CD4-positive, alpha-beta memory T cell (primary cell): ENCODE results near the gene MOAP1. TPM values are rescaled to one million over a fixed set of nuclear protein-coding genes. Genes with fewer than 3 reads are reported as not detected.
"Not testable (repeated sequence)": the region's sequence is repeated elsewhere in the genome, so short reads cannot be mapped to it uniquely, and the experiment has no call there.

Experiments used
- CTCF ChIA-PET: fragments of 350-600 bp; sonication (Branson Sonifier 250); formaldehyde crosslinking; loops from one replicate; lab custom pipeline; 2021; ENCODE audit warnings: inconsistent platforms; ENCODE audit not compliant: partially characterized antibody; lab: Charles Lee
- POLR2A ChIA-PET: fragments of 350-600 bp; sonication (Branson Sonifier 250); formaldehyde crosslinking; loops from one replicate; lab custom pipeline; 2021; ENCODE audit not compliant: partially characterized antibody; lab: Charles Lee
- DNase-seq, 5 donors: peaks; one replicate each; pipeline versions ENCODE4 v3.0.0 to v3.0.0-alpha.2; 2020 to 2022; ENCODE audit warnings: mixed read lengths in 1 of 5
- H3K27ac ChIP-seq: one replicate; pipeline ENCODE4 v1.7.0; 2013; ENCODE audit warnings: low read depth, low read length
- H3K27me3 ChIP-seq: 2 replicates; pipeline ENCODE4 v1.7.0; 2013; ENCODE audit warnings: mild to moderate bottlenecking, low read length, moderate library complexity; ENCODE audit not compliant: insufficient read depth
- H3K36me3 ChIP-seq: 2 replicates; pipeline ENCODE4 v1.7.0; 2013; ENCODE audit warnings: mild to moderate bottlenecking, low read length, moderate library complexity; ENCODE audit not compliant: insufficient read depth
- H3K4me1 ChIP-seq: 2 replicates; pipeline ENCODE4 v1.7.0; 2013; ENCODE audit warnings: mild to moderate bottlenecking, low read length, moderate library complexity; ENCODE audit not compliant: insufficient read depth
- H3K4me3 ChIP-seq, 2 donors: one replicate each; pipeline ENCODE4 v1.7.0; 2013; ENCODE audit warnings: low read length in 2 of 2, mild to moderate bottlenecking in 1 of 2
- H3K9me3 ChIP-seq, 2 donors: one replicate each; pipeline ENCODE4 v1.7.0; 2013; ENCODE audit warnings: low read length in 2 of 2, control low read depth in 1 of 2; ENCODE audit not compliant: control insufficient read depth in 1 of 2
- H3K27ac Mint-ChIP-seq, 7 donors: one replicate each; pipeline ENCODE4 v1.8.0; 2020 to 2021; ENCODE audit warnings: mixed read lengths in 7 of 7, mild to moderate bottlenecking in 6 of 7, inconsistent platforms in 3 of 7, moderate library complexity in 3 of 7
- H3K27me3 Mint-ChIP-seq, 2 donors: one replicate each; pipeline ENCODE4 v1.8.0; 2020 to 2021; ENCODE audit warnings: mixed read lengths in 2 of 2
- H3K36me3 Mint-ChIP-seq, 2 donors: one replicate each; pipeline ENCODE4 v1.8.0; 2020 to 2021; ENCODE audit warnings: mixed read lengths in 2 of 2, inconsistent platforms in 1 of 2, mild to moderate bottlenecking in 1 of 2
- H3K4me1 Mint-ChIP-seq, 4 donors: one replicate each; pipeline ENCODE4 v1.8.0; 2020 to 2021; ENCODE audit warnings: mixed read lengths in 4 of 4, mild to moderate bottlenecking in 1 of 4
- H3K4me3 Mint-ChIP-seq, 8 donors: one replicate each; pipeline ENCODE4 v1.8.0; 2020 to 2021; ENCODE audit warnings: mixed read lengths in 8 of 8, mild to moderate bottlenecking in 7 of 8, moderate library complexity in 6 of 8, inconsistent platforms in 3 of 8
- H3K9me3 Mint-ChIP-seq, 8 donors: one replicate each; pipeline ENCODE4 v1.8.0; 2020 to 2021; ENCODE audit warnings: mixed read lengths in 8 of 8, mild to moderate bottlenecking in 5 of 8, inconsistent platforms in 3 of 8, moderate library complexity in 1 of 8
- intact Hi-C: fragments of 100-400 bp; cut with micrococcal nuclease; formaldehyde crosslinking; loops from one replicate; pipeline ENCODE4 v1.15.1; 2023
- polyA plus RNA-seq, 2 donors: library from polyadenylated mRNA; unstranded; fragments of 300-500 nt; fragmentation: Illumina TruSeq; gene quantifications; one replicate each; pipeline ENCODE4 v1.2.3, GENCODE V29; 2021
- total RNA-seq, 2 experiments: library from RNA; stranded (reverse); gene quantifications; one replicate each; pipeline ENCODE4 v1.2.3, GENCODE V29; 2021

The MOAP1 gene
- total and polyA plus RNA-seq, 4 experiments from 2014 or later = 39.0 to 108 (median 49.7) TPM

DNA sequence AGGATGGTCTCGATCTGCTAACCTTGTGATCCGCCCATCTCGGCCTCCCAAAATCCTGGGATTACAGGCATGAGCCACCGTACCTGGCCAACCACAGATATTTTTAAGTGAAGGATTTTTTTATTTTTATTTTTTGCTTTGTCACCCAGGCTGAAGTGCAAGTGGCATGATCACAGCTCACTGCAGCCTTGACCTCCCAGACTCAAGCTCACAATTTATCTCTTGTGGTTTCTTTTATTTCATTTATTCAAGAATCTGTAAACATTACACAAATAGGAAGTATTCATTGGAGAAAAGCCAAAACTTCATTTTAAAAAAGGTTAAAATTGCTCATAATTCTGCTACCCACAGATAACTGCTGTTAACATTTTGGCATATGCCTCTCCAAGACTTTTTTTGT, 13.3 kb downstream of the MOAP1 start:
- H3K27me3 ChIP-seq = no peaks in the 10 kb centered on the region
- Mint-ChIP-seq H3K27me3 (no peaks in the 10 kb centered on the region), H3K4me1 (no peaks in the 10 kb centered on the region), H3K4me3 (no peak overlapping the region), H3K36me3 (no peaks in the 10 kb centered on the region), H3K27ac (no peak overlapping the region), H3K9me3 (no peaks in the 10 kb centered on the region)
- ChIA-PET CTCF (interaction anchor here (1.0 to 3.9 kb wide), 2 partner anchors 8 to 13 kb away, joined by 3 to 11 read pairs; partner anchors contain the start of genes LYSET and MOAP1), POLR2A (no interaction called here)
- H3K4me3 ChIP-seq = no peak overlapping the region
- intact Hi-C loops = no loop called here
- H3K9me3 ChIP-seq = no peaks in the 10 kb centered on the region
- H3K36me3 ChIP-seq = no peaks in the 10 kb centered on the region
- H3K4me1 ChIP-seq = no peaks in the 10 kb centered on the region
- DNase-seq = no peak
- no peak overlapping the region for H3K27ac ChIP-seq

DNA sequence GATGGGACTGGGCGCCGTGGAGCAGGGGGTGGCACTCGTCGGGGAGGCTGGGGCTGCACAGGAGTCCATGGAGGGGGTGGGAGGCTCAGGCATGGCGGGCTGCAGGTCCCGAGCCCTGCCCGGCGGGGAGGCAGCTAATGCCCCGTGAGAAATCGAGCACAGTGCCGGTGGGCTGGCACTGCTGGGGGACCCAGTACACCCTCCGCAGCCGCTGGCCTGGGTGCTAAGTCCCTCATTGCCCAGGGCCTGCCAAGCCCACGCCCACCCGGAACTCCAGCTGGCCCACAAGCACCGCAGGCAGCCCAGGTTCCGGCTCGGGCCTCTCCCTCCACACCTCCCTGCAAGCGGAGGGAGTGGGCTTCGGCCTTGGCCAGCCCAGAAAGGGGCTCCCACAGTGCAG, 14.6 kb downstream of the MOAP1 start:
- H3K27ac Mint-ChIP-seq, POLR2A ChIA-PET, H3K9me3 ChIP-seq, H3K27ac ChIP-seq, H3K36me3 Mint-ChIP-seq, H3K4me1 ChIP-seq, H3K9me3 Mint-ChIP-seq, H3K4me3 ChIP-seq, H3K27me3 Mint-ChIP-seq, intact Hi-C loops, H3K27me3 ChIP-seq, H3K36me3 ChIP-seq, H3K4me1 Mint-ChIP-seq, H3K4me3 Mint-ChIP-seq, DNase-seq: not testable (repeated sequence)
- CTCF ChIA-PET = interaction anchor here (2.2 to 3.9 kb wide), 2 partner anchors 8 to 14 kb away, joined by 11 to 14 read pairs; partner anchors contain the start of genes LYSET and MOAP1

DNA sequence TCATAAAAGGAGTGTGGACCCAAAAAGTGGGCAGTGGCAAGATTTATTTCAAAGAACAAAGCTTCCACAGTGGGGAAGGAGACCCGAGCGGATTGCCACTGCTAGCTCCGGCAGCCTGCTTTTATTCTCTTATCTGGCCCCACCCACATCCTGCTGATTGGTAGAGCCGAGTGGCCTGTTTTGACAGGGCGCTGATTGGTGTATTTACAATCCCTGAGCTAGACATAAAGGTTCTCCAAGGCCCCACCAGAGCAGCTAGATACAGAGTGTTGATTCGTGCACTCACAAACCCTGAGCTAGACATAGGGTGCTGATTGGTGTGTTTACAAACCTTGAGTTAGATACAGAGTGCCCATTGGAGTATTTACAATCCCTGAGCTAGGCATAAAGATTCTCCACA, 15.1 kb downstream of the MOAP1 start:
- H3K27me3 ChIP-seq, H3K4me3 ChIP-seq, H3K4me1 Mint-ChIP-seq, H3K27me3 Mint-ChIP-seq, H3K36me3 ChIP-seq, H3K4me3 Mint-ChIP-seq, H3K36me3 Mint-ChIP-seq, H3K4me1 ChIP-seq, H3K27ac ChIP-seq, intact Hi-C loops, POLR2A ChIA-PET, H3K27ac Mint-ChIP-seq, H3K9me3 Mint-ChIP-seq, H3K9me3 ChIP-seq, DNase-seq: not testable (repeated sequence)
- CTCF ChIA-PET = interaction anchor here (1.2 to 3.9 kb wide), 3 partner anchors 9 to 56 kb away, joined by 5 to 14 read pairs (median 11); partner anchors contain the start of genes LYSET and MOAP1

DNA sequence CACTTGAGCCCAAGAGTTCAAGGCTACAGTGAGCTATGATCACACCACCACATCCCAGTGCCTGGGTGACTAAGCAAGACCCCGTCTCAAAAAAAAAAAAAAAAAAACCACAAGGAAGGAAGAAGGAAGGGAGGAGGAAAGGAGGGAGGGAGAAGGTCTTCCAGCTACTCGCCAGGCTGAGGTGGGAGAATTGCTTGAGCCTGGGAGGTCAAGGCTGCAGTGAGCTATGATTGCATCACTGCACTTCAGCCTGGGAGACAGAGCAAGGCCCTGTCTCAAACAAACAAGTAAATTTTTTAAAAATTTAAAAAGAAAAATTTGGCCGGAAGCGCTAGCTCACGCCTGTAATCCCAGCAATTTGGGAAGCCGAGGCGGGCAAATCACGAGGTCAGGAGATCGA, 16.1 kb downstream of the MOAP1 start:
- CTCF ChIA-PET = interaction anchor here (1.2 to 3.9 kb wide), 3 partner anchors 10 to 55 kb away, joined by 5 to 14 read pairs (median 11); partner anchors contain the start of genes LYSET and MOAP1

DNA sequence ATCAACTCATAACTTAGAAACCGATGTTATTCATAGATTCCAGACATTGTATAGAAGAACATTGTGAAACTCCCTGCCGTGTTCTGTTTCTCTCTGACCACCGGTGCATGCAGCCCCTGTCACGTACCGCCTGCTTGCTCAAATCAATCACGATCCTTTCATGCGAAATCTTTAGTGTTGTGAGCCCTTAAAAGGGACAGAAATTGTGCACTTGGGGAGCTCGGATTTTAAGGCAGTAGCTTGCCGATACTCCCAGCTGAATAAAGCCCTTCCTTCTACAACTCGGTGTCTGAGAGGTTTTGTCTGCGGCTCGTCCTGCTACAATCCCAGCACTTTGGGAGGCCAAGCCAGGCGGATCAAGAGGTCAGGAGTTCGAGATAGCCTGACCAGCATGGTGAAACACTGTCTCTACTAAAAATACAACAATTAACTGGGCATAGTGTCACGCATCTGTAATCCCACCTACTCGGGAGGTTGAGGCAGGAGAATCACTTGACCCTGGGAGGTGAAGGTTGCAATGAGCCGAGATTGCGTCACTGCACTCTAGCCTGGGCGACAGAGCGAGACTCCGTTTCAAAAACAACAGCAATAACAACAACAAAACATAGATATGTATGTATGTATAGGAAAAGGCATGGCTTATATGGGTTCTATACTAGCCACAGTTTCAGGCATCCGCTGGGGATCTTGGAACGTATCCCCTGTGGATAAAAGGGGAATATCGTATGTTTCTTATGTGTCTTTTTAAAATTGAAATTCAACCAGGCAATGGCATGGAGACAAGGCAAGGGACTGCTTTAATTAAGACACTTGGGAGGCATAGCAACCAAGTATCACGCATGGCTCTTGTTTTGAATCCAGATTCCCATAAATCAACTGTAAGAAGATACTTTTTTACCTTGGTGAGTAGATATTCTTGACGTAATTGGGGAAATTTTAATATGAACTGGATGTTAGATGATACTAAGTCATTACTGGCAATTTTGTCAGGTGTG, 19.1 kb downstream of the MOAP1 start:
- DNase-seq, H3K4me1 ChIP-seq, H3K27ac ChIP-seq, H3K4me1 Mint-ChIP-seq, H3K36me3 ChIP-seq, intact Hi-C loops, H3K27me3 ChIP-seq, H3K9me3 ChIP-seq, H3K27me3 Mint-ChIP-seq, H3K36me3 Mint-ChIP-seq, H3K9me3 Mint-ChIP-seq, H3K4me3 ChIP-seq, H3K4me3 Mint-ChIP-seq, POLR2A ChIA-PET: not testable (repeated sequence)
- H3K27ac Mint-ChIP-seq = peak overlapping the region in 1 of 7 donors; percentile 66
- CTCF ChIA-PET = interaction anchor here (1.3 kb wide), 2 partner anchors 12 to 14 kb away, joined by 4 to 5 read pairs; no protein-coding TSS in a partner anchor

More for the DNA sequence above, 16.1 kb downstream of the MOAP1 start:
- H3K4me3 ChIP-seq, H3K4me1 ChIP-seq, H3K27me3 Mint-ChIP-seq, H3K27me3 ChIP-seq, H3K9me3 ChIP-seq, H3K9me3 Mint-ChIP-seq, H3K36me3 ChIP-seq, H3K36me3 Mint-ChIP-seq, H3K4me1 Mint-ChIP-seq, H3K4me3 Mint-ChIP-seq, H3K27ac Mint-ChIP-seq, DNase-seq, intact Hi-C loops, H3K27ac ChIP-seq: not testable (repeated sequence)
- POLR2A ChIA-PET = interaction anchor here (0.7 kb wide), 1 partner anchor 15 kb away, joined by 3 read pairs; no protein-coding TSS in a partner anchor

DNA sequence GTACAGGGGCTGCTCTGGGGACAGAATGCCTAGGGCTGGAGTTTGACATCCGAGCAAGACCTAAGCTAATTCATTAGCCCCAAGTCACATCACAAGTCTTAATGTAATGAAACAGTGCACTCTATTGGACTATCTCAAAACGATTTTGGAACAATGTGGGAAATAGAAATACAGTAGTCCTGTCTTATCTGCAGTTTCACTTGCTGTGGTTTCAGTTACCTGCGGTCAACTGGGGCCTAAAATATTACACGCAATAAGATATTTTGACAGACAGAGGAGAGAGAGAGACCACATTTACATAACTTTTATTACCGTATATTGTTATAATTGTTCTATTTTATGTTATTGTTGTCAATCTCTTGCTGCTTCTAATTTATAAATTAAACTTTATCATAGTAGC, 21.1 kb downstream of the MOAP1 start:
- ChIA-PET CTCF (no interaction called here), POLR2A (no interaction called here)
- H3K4me1 ChIP-seq = no peaks in the 10 kb centered on the region
- no peak overlapping the region for H3K27ac Mint-ChIP-seq
- H3K4me3 ChIP-seq = no peak overlapping the region
- no peak overlapping the region for H3K4me3 Mint-ChIP-seq
- H3K9me3 ChIP-seq = no peaks in the 10 kb centered on the region
- no peaks in the 10 kb centered on the region for H3K27me3 Mint-ChIP-seq
- no peaks in the 10 kb centered on the region for H3K27me3 ChIP-seq
- no peaks in the 10 kb centered on the region for H3K36me3 ChIP-seq
- no peak overlapping the region for H3K27ac ChIP-seq
- H3K4me1 Mint-ChIP-seq = no peaks in the 10 kb centered on the region
- no peaks in the 10 kb centered on the region for H3K36me3 Mint-ChIP-seq
- intact Hi-C loops = no loop called here
- no peak for DNase-seq
- no peaks in the 10 kb centered on the region for H3K9me3 Mint-ChIP-seq

DNA sequence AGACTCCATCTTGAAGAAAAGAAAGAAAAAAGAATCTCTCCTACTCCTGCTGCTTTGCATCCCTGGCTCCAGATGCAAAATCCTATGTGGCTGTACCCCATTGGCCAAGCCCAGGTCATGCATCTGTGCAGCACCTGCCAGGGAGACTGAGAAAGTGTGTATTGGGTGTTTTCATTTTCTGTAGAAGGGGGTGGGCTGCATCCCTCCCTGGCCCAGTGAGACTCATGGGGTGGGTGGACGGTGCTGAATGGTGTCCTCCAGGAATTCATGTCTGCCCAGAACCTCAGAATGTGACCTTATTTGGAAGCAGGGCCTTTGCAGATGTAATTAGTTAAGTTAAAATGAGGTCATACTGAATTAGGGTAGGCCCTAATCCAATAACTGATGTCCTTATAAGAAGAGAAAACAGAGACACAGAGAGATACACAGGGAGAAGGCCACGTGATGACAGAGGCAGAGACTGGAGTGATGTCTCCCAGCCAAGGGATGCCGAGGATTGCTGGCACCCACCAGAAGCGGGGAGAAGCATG, 23.2 kb downstream of the MOAP1 start:
- ChIA-PET POLR2A (no interaction called here), CTCF (interaction anchor here (1.3 to 1.4 kb wide), 2 partner anchors 18 to 48 kb away, joined by 4 read pairs; no protein-coding TSS in a partner anchor)
- Mint-ChIP-seq H3K36me3 (no peaks in the 10 kb centered on the region), H3K27me3 (no peaks in the 10 kb centered on the region), H3K9me3 (no peaks in the 10 kb centered on the region), H3K4me1 (no peaks in the 10 kb centered on the region), H3K27ac (no peak overlapping the region), H3K4me3 (no peak overlapping the region)
- H3K27me3 ChIP-seq = no peaks in the 10 kb centered on the region
- no peaks in the 10 kb centered on the region for H3K36me3 ChIP-seq
- DNase-seq = no peak
- no peak overlapping the region for H3K27ac ChIP-seq
- no peaks in the 10 kb centered on the region for H3K9me3 ChIP-seq
- H3K4me1 ChIP-seq = no peaks in the 10 kb centered on the region
- intact Hi-C loops = no loop called here
- no peak overlapping the region for H3K4me3 ChIP-seq
